GM18505 (cell line): ENCODE measurements around the gene SPTAN1.

ENCODE experiments used
- ATAC-seq: cut with Tn5 transposase; IDR thresholded peaks from one replicate; pipeline ENCODE4 v1.9.1; 2021; ENCODE audit not compliant: unreplicated experiment
- POLR2A ChIP-seq: IDR thresholded peaks from 4 replicates; pipeline ENCODE4 v1.6.1; 2011; ENCODE audit warnings: borderline replicate concordance; ENCODE audit not compliant: insufficient read depth, insufficient read length; ENCODE audit errors: extremely low read depth

The SPTAN1 gene

GRCh38 chr9:128540634-128541360 is 11.6 kb upstream of the SPTAN1 start:
- no peak for TF ChIP-seq POLR2A
- ATAC-seq, result no peak

GRCh38 chr9:128546504-128546903 is 5.9 kb upstream of the SPTAN1 start:
- no peak for ATAC-seq

GRCh38 chr9:128548876-128549275 is 3.5 kb upstream of the SPTAN1 start:
- no peak for TF ChIP-seq POLR2A
- ATAC-seq, result no peak

More at GRCh38 chr9:128546504-128546903, 5.9 kb upstream of the SPTAN1 start:
- TF ChIP-seq POLR2A, result no peak

GRCh38 chr9:128550226-128550625 is 2.2 kb upstream of the SPTAN1 start:
- ATAC-seq, result no peak
- no peak for TF ChIP-seq POLR2A

GRCh38 chr9:128550770-128551656 is 1.4 kb upstream of the SPTAN1 start:
- ATAC-seq, result no peak
- TF ChIP-seq POLR2A, result no peak

- no peak for TF ChIP-seq POLR2A
- no peak for ATAC-seq
Observed at GRCh38 chr9:128551657-128552152, 682 bp upstream of the SPTAN1 start.

GRCh38 chr9:128552744-128553440 is 505 bp downstream of the SPTAN1 start:
- ATAC-seq, result peak; percentile 38
- TF ChIP-seq POLR2A, result no peak

GRCh38 chr9:128553728-128554127 is 1.3 kb downstream of the SPTAN1 start:
- ATAC-seq, result no peak
- TF ChIP-seq POLR2A, result no peak

- ATAC-seq, result no peak
- no peak for TF ChIP-seq POLR2A
Observed at GRCh38 chr9:128554155-128554862, 1.9 kb downstream of the SPTAN1 start.

GRCh38 chr9:128555180-128555721 is 2.9 kb downstream of the SPTAN1 start:
- no peak for ATAC-seq
- no peak for TF ChIP-seq POLR2A

- TF ChIP-seq POLR2A, result no peak
- no peak for ATAC-seq
Observed at GRCh38 chr9:128556276-128556675, 3.9 kb downstream of the SPTAN1 start.

- ATAC-seq, result no peak
- no peak for TF ChIP-seq POLR2A
Observed at GRCh38 chr9:128556926-128557634, 4.7 kb downstream of the SPTAN1 start.
